ENCODE measurements around the gene INSM2. TPM values are rescaled to one million over a fixed set of nuclear protein-coding genes. Genes with fewer than 3 reads are reported as not detected.

INSM2 gene
- total RNA-seq, 1 donor from 2014 or later, result not detected

DNA sequence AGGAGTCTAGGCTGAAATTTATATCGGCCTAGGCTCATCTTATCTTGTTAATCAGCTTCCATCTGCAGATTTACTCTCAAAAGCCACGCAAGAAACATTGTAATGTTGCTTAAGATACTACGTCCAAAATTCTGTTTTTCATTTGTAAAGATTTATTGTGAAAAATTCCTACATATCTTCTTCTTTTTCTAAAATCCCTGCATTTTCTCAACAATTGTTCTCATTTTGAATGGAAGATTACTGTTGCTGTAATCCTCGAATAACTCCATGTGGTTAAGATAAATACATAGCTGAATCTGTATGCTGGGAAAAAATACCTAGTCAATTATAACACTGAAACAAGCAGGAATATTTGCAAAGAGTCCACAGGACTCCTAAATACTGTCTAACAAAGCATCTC, 15.6 kb downstream of the INSM2 start:
- no peak for ATAC-seq

DNA sequence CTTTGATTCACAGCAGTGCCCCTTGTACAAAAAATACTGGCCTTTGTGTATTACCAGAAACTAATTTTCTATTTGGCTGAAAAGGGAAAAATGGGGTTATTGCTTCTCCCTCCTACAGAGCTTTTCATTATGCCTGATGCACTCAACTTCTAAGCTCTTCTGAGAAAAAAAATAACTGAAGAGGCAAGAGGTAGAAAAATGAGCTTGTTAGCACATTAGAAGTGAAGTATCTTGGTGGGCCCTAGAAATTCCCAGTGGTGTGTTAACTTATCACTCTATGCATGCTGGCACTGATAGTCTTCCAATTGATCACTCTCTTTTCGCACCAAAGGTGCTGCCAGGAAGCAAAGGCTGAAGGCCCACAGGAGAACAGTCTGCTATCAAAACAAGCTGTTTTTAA, 17.1 kb downstream of the INSM2 start:
- ATAC-seq, result no peak

DNA sequence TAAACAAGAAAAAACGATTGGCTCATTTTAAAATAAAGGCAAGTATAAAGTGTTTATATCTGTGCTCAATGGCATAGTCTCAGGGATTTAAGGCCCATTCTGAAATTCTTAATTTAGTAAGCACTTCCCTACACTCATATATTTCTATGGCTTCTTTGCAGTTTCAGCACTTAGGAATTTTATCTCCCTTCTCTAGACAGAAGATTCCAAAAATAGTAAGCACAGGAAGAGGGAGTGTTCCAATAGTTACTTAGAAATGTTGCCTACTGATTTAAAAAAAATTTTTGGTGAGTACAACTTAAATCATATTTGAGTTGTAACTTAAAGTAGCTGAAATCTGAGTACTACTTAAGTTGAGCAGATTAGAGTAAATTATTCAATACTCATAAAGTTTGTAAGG, 19.8 kb downstream of the INSM2 start:
- ATAC-seq, result no peak

DNA sequence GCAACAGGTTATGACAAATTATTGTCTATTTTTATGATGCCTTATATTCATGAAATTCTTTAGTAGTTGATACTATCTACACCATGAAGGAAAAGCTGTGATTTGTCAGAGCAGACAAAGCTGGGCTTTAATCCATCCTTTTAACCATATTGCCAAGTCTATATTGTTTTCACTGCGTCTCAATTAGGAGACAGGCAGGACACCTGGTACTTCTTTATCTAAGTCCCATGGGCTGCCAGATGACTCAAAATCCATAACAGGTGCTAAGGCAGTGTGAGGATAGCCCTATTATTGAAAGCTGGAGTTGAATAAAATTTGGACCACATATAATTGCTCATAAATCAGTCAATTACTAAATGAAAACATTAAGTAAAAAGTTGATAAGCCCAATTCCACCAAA, 22.6 kb downstream of the INSM2 start:
- no peak for ATAC-seq

DNA sequence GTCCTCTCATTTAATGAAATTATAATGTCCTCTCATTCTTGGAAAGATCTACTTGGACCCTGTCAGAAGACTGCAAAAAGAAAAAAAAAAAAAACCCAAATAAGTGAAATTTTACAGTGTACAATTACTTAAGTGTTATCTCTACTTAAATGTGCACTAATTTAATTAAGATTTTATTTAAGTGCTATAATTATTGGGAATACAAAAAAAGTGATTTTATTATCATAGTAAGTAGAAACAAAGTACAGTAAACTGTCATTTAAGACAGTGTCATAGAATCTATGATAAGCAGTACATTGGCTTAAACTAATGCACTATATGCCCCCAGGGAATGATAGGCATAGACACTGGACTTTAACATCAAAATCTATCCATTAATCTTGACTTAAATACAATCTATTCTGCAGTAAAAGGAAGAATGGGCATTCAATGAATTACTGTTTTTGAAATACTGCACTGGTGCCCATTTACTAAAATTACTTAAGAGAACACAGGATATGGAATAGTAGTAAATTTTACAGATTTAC, 23.3 kb downstream of the INSM2 start:
- ATAC-seq, result no peak

DNA sequence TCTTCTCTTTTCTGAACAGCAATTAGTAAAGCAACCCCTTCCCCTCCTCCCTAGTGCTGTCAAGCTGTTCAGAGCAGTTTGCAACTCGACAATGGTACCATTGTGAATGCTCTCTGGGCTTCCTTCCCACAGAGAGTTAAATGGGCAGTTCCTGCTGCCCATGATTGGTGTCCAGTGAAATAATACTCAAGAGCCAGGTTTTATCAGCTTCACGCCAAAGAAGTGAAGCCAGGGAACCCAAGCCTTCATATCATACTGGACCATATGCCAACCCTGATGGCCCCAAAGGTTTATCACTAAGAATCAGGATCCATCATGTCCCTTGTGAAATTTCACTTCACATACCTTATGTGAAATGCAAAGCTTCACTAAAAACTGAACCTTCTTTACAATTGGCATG, 24.7 kb downstream of the INSM2 start:
- no peak for ATAC-seq

DNA sequence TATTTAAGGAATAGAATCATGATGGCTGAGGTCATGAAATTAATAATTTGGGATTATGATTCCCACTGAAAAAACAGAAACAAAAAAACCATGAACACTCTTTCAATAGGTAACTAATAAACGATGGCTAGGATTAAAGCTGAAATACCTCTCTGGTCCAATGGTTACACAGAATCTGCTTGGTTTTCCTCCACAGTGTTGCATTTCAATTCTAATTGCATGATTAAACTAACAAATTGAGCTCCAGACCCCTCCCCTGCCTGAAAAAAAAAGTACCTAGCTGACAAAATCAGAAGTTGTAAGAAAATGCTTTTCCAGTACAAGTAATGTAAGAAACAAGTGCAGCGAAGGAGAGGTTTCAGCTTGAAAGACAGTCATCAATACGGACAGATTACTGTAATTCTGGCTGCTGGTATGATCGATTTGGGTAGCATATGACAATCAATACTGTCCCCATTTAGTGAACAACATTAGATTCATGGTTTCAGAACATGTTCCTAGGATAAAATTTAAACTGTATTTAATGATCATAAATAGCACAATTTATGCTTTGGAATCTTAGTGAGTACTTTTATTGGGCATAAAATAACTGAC, 32.0 kb downstream of the INSM2 start:
- ATAC-seq, result no peak

DNA sequence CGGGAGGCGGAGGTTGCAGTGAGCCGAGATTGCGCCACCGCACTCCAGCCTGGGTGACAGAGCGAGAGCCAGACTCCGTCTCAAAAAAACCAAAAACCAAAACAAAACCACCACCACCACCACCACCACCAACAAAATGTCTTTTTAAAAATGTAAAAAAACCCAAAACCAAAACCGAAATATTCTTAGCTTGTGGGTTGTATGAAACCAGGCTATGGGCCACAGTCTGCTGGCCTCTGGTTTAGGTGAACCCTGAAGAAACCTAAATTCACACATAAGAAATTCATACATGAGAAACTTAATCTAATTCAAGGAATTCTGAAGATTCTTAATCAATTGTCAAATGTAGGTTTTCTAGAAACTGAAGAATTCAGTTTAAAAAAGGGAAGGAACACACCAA, 37.6 kb downstream of the INSM2 start:
- no peak for ATAC-seq

DNA sequence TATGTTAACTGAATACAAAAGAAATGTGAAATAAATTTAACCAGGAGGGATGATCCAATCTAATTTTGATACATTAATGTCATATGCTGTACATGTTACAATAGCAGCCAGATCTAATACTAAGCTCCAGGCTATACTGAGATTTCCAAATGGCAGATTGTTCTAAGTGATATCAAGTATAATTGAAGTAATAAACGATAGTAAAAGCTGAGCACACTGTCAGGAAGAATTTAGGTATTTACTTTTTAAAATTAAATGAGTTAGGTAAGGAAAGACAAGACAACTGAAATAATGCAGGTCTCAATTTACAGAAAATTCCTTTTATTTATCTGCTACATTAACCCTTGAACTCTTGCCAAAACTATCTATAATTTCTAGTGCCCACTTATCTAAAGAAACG, 39.9 kb downstream of the INSM2 start:
- ATAC-seq, result no peak

DNA sequence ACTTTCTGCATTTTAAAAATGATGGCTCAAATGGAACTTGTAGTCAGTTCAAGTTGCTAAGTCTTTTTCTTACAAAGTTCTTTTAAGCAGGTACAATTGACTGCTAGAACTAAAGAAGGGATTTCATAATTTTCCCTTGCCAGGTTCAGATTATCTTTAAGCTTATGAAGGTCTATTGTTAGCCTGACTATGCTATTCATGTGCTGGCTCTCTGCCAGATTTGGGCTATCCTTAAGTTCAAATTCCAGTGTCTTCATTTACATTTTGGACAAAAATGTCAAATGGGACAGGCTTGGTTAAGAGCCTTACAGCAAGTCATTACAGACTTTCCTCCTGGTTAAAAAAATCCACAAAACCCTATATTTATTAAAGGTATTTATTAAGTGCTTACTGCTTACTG, 42.3 kb downstream of the INSM2 start:
- no peak for ATAC-seq

DNA sequence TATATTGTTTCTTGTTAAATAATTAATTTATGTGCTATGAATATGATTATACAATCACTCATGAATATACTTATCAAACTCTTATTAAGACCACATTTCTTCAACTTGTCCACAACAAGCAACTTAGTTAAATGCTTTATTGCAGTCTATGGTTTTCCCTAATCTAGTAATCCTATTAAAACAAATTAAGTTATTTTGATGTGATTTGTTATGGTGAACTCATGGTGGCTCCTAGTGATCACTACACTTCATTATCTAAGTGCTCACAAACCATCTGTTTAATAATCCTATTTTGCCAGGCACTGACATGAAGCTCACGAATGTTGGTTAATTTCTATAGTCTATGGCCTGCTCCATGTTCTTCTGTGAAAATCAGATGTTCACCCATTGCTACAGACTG, 42.9 kb downstream of the INSM2 start:
- no peak for ATAC-seq

DNA sequence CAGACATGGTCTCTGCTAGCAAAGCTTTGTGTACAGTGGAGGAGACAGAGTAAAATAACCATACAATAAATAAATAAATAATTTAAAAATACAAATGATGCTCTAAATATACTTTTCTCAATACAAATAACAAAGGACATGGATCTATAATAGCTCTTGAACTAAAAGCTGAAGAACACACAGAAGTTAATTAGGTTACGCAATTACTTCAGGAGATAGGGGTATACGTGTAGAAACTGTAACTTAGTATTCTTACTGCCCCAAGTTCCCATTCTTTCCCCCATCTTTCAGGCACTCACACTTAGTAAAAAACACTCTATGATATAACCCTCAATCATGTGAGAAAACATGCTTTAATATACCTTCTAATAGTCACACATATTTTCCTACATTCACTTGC, 44.2 kb downstream of the INSM2 start:
- ATAC-seq, result no peak

DNA sequence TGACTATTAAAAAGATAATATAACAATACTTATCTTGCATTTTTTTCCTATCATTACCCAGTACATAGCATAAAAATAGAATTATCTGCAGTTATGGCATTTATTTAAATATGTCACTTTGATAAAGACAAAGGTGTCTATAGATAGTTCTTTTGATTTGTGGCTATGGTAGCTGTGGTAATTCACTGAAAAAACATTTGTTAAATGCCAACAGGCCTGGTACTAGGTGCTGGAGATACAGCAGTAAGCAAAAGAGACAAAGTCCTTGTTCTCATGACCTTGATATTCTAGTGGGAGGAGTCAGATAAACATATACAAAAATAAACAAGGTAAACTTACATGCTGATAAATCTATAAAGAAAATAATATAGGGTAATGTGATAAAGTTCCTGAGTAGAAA, 44.7 kb downstream of the INSM2 start:
- no peak for ATAC-seq

Other genes with a start within 250 kb of the INSM2 start
- 188 TPM for gene PSMA6, start 241.8 kb upstream of the INSM2 start, total RNA-seq
- gene NFKBIA, start 129.4 kb upstream of the INSM2 start, total RNA-seq, result 119 TPM

Measured in esophagus mucosa (tissue), 1 donor.